Activated T-helper 1 cell treated with anti-CD3 and anti-CD28 coated beads, Interleukin-12 subunit alpha, Interleukin-12 subunit beta, Interleukin-2, Interleukin-4 antibody, amounts not matched to agents 30 ng/mL and 10 ng/mL and 1 ng/mL, durations not matched to agents 14 hours and 24 hours and 36 hours (primary cell): ENCODE data around the gene OR6C1. TPM values are rescaled to one million over a fixed set of nuclear protein-coding genes. Genes with fewer than 3 reads are reported as not detected.
"Not testable (repeated sequence)": the region's sequence is repeated elsewhere in the genome, so short reads cannot be mapped to it uniquely, and the experiment has no call there.

Source experiments
- DNase-seq: peaks from one replicate; pipeline ENCODE4 v3.0.0; 2021; ENCODE audit warnings: low spot score
- H3K27ac Mint-ChIP-seq: one replicate; pipeline ENCODE4 v1.8.0; 2021; ENCODE audit warnings: mild to moderate bottlenecking, mixed read lengths
- H3K27me3 Mint-ChIP-seq: one replicate; pipeline ENCODE4 v1.8.0; 2022; ENCODE audit warnings: mild to moderate bottlenecking, moderate library complexity, mixed read lengths; ENCODE audit not compliant: insufficient read depth
- H3K36me3 Mint-ChIP-seq: one replicate; pipeline ENCODE4 v1.8.0; 2021; ENCODE audit warnings: low read depth, mixed read lengths
- H3K4me1 Mint-ChIP-seq: one replicate; pipeline ENCODE4 v1.8.0; 2021; ENCODE audit warnings: low read depth, mixed read lengths
- H3K4me3 Mint-ChIP-seq: one replicate; pipeline ENCODE4 v1.8.0; 2021; ENCODE audit warnings: mild to moderate bottlenecking, moderate library complexity, mixed read lengths
- H3K9me3 Mint-ChIP-seq: one replicate; pipeline ENCODE4 v1.8.0; 2021; ENCODE audit warnings: mixed read lengths
- intact Hi-C: fragments of 100-400 bp; cut with micrococcal nuclease; formaldehyde crosslinking; loops from one replicate; pipeline ENCODE4 v1.15.1; 2024
- total RNA-seq: library from RNA; stranded (reverse); gene quantifications from 2 replicates; pipeline ENCODE4 v1.2.3, GENCODE V29; 2022

Gene OR6C1
- total RNA-seq, result not detected in 2 replicates

DNA sequence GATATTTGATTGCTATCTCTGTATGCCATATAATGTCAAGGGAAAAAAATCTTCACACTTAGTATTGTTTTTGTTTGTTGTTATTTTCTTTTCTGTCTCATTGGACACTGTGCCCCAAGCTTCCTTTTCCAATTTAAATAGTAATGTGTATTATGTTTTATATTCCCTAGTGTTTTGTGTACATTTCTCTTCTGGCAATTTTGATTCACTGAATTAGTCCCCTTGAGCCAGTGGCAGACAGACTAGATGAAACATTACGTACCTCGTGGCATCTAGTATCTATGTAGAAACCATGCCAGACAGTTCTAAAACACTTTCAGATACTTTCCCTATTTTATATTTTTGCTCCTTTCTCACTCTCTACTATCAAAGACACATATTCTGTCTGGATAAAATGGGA lies at the start of gene OR6C1:
Gene OR6C1, plus strand, starts transcription at position 301 of the 400 bp plus-strand sequence. CDS start 6,257 bp downstream, outside the sequence.
- intact Hi-C loops, result no loop called here
- Mint-ChIP-seq H3K9me3 (no peaks in the 10 kb centered on the region), H3K27ac (no peak within 1 kb of the TSS), H3K4me1 (no peaks in the 10 kb centered on the region), H3K36me3 (no peaks in the 10 kb centered on the region), H3K4me3 (no peak within 1 kb of the TSS), H3K27me3 (peaks cover 4% of the 10 kb centered on the region)
- DNase-seq, result no peak

DNA sequence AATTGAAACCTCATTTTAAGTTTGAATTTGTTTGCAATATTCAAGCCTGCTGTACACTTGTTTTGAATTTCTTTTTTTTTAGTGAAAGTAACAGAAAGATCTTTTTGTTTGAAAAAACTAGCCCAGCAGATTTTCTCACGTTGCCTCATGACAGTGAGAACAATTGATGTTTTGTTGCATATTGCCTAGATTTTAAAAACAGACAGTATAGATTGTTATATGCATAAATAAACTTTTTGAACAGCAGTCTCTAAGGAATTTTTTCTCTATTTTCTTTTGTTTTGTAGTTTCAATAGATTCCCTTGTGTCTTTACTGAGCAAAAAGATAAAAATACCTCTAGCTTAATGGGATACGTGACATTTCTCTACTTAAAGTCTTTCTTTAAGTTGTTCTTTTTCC lies 33.2 kb upstream of the OR6C1 start:
- H3K27me3 Mint-ChIP-seq, result peaks cover 3% of the 10 kb centered on the region
- intact Hi-C loops, result no loop called here
- H3K4me1 Mint-ChIP-seq, result no peaks in the 10 kb centered on the region
- no peak overlapping the region for H3K27ac Mint-ChIP-seq
- no peaks in the 10 kb centered on the region for H3K9me3 Mint-ChIP-seq
- no peak for DNase-seq
- no peak overlapping the region for H3K4me3 Mint-ChIP-seq
- H3K36me3 Mint-ChIP-seq, result no peaks in the 10 kb centered on the region

DNA sequence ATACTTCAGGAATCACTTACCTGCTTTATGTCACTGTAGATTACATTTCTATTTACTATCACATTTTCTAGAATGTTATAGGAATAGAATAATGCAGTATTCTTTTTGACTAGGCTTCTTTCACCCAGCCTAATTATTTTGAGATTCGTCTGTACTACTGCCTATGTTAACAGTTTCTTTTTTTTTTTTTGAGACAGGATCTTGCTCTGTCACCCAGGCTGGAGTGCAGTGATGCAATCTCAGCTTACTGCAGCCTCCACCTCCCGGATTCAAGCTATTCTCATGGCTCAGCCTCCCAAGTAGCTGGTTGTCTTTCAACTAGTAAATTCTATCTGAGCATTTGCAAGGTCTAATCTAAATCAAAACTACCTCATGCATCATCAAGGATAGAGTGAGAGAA lies 24.1 kb upstream of the OR6C1 start:
- no peak for DNase-seq
- no peak overlapping the region for H3K27ac Mint-ChIP-seq
- intact Hi-C loops, result no loop called here
- H3K9me3 Mint-ChIP-seq, result no peaks in the 10 kb centered on the region
- no peak overlapping the region for H3K4me3 Mint-ChIP-seq
- H3K36me3 Mint-ChIP-seq, result no peaks in the 10 kb centered on the region
- H3K27me3 Mint-ChIP-seq, result no peaks in the 10 kb centered on the region
- no peaks in the 10 kb centered on the region for H3K4me1 Mint-ChIP-seq

- DNase-seq, result no peak
- H3K4me3 Mint-ChIP-seq, result no peak within 1 kb of the TSS
- no peaks in the 10 kb centered on the region for H3K36me3 Mint-ChIP-seq
- H3K9me3 Mint-ChIP-seq, result no peaks in the 10 kb centered on the region
- intact Hi-C loops, result no loop called here
- no peaks in the 10 kb centered on the region for H3K4me1 Mint-ChIP-seq
- no peak within 1 kb of the TSS for H3K27ac Mint-ChIP-seq
- H3K27me3 Mint-ChIP-seq, result peaks cover 4% of the 10 kb centered on the region
Measured at GRCh38 chr12:55296469-55296868, 17.7 kb upstream of the OR6C1 start, which contains the start of gene OR6C6. OR6C6 (minus strand) TSS chr12:55296569; CDS start chr12:55295232, 1,337 bp downstream.

- no peaks in the 10 kb centered on the region for H3K4me1 Mint-ChIP-seq
- H3K9me3 Mint-ChIP-seq, result no peaks in the 10 kb centered on the region
- H3K36me3 Mint-ChIP-seq, result no peaks in the 10 kb centered on the region
- intact Hi-C loops, result no loop called here
- no peaks in the 10 kb centered on the region for H3K27me3 Mint-ChIP-seq
- no peak overlapping the region for H3K4me3 Mint-ChIP-seq
- no peak for DNase-seq
- H3K27ac Mint-ChIP-seq, result no peak overlapping the region
Measured at GRCh38 chr12:55320201-55320600, 6.1 kb downstream of the OR6C1 start.

- not testable (repeated sequence) for H3K36me3 Mint-ChIP-seq
Measured at GRCh38 chr12:55325801-55326200, 11.7 kb downstream of the OR6C1 start.

DNA sequence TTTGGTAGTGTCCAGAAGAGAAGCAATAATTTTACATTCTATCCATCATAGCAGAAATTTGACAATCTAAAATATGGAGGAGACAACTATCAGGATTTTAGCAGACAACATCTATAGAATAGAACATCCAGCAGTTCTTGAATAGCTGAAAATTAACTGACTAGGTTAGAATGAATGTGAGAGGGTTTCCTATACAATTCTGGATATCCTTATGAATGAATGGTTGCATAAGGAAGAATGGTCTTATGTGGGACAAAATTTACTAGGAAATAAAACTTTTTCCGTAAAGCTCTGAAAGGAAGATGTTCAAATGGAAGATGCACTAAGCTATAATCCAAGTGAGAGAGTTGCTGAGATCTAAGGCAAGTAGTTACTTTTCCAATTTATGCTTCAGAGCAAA lies 16.3 kb downstream of the OR6C1 start, which contains the start of gene OR6C3:
Gene OR6C3, plus strand, starts transcription at position 301 of the 400 bp plus-strand sequence. CDS start 955 bp downstream, outside the sequence.
- Mint-ChIP-seq H3K4me3 (no peak within 1 kb of the TSS), H3K4me1 (no peaks in the 10 kb centered on the region), H3K27me3 (peaks cover 3% of the 10 kb centered on the region), H3K36me3 (no peaks in the 10 kb centered on the region), H3K9me3 (no peaks in the 10 kb centered on the region), H3K27ac (no peak within 1 kb of the TSS)
- intact Hi-C loops, result no loop called here
- no peak for DNase-seq

More at GRCh38 chr12:55325801-55326200, 11.7 kb downstream of the OR6C1 start:
- H3K9me3 Mint-ChIP-seq, H3K4me3 Mint-ChIP-seq, intact Hi-C loops, H3K27me3 Mint-ChIP-seq, DNase-seq, H3K27ac Mint-ChIP-seq, H3K4me1 Mint-ChIP-seq: not testable (repeated sequence)

- Mint-ChIP-seq H3K4me3 (no peak overlapping the region), H3K9me3 (no peaks in the 10 kb centered on the region), H3K4me1 (no peaks in the 10 kb centered on the region), H3K27me3 (peaks cover 6% of the 10 kb centered on the region), H3K27ac (no peak overlapping the region), H3K36me3 (no peaks in the 10 kb centered on the region)
- intact Hi-C loops, result no loop called here
- DNase-seq, result no peak
Measured at GRCh38 chr12:55336002-55336401, 21.9 kb downstream of the OR6C1 start.

DNA sequence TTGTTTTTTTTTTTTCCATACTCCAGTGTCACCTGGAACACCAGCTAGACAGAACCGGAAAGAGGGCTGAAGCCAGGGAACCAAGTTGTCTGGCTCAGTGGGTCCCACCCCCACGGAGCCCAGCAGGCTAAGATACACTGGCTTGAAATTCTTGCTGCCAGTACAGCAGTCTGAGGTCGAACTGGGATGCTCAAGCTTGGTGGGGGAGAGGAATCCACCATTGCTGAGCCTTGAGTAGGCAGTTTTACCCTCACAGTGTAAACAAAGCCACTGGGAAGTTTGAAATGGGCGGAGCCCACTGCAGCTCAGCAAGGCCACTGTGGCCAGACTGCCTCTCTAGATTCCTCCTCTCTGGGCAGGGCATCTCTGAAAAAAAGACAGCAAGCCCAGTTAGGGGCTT lies 41.2 kb downstream of the OR6C1 start:
- H3K4me3 Mint-ChIP-seq, H3K36me3 Mint-ChIP-seq, H3K27ac Mint-ChIP-seq, H3K4me1 Mint-ChIP-seq, DNase-seq, intact Hi-C loops, H3K9me3 Mint-ChIP-seq, H3K27me3 Mint-ChIP-seq: not testable (repeated sequence)

GRCh38 chr12:55362675-55363074 lies 48.5 kb downstream of the OR6C1 start, which contains the start of gene OR6C75:
OR6C75 (plus strand) TSS chr12:55362975; CDS start chr12:55365111, 2,136 bp downstream.
- no peak for DNase-seq
- intact Hi-C loops, result no loop called here
- Mint-ChIP-seq H3K4me3 (no peak within 1 kb of the TSS), H3K27ac (no peak within 1 kb of the TSS), H3K36me3 (no peaks in the 10 kb centered on the region), H3K27me3 (peaks cover 11% of the 10 kb centered on the region), H3K4me1 (no peaks in the 10 kb centered on the region), H3K9me3 (no peaks in the 10 kb centered on the region)

GRCh38 chr12:55365086-55365485 lies 50.9 kb downstream of the OR6C1 start:
- intact Hi-C loops, result no loop called here
- no peaks in the 10 kb centered on the region for H3K36me3 Mint-ChIP-seq

More at GRCh38 chr12:55365086-55365485, 50.9 kb downstream of the OR6C1 start:
- no peak for DNase-seq
- Mint-ChIP-seq H3K27me3 (peaks cover 2% of the 10 kb centered on the region), H3K4me1 (no peaks in the 10 kb centered on the region), H3K27ac (no peak overlapping the region), H3K9me3 (no peaks in the 10 kb centered on the region), H3K4me3 (no peak overlapping the region)

Other genes with a start within 250 kb of the OR6C1 start
- not detected in 2 replicates for gene OR9K2, start 187.9 kb upstream of the OR6C1 start, total RNA-seq
- gene OR10A7, start 93.3 kb upstream of the OR6C1 start, total RNA-seq, result not detected in 2 replicates
- gene OR6C74, start 69.7 kb upstream of the OR6C1 start, total RNA-seq, result not detected in 2 replicates
- not detected in 2 replicates for gene OR6C6, start 17.8 kb upstream of the OR6C1 start, total RNA-seq
- gene OR6C3, start 16.4 kb downstream of the OR6C1 start, total RNA-seq, result not detected in 2 replicates
- gene OR6C75, start 48.6 kb downstream of the OR6C1 start, total RNA-seq, result not detected in 2 replicates
- not detected in 2 replicates for gene OR6C65, start 86.2 kb downstream of the OR6C1 start, total RNA-seq
- not detected in 2 replicates for gene OR6C76, start 111.9 kb downstream of the OR6C1 start, total RNA-seq
- not detected in 2 replicates for gene OR6C2, start 129.7 kb downstream of the OR6C1 start, total RNA-seq
- gene OR6C70, start 155.8 kb downstream of the OR6C1 start, total RNA-seq, result not detected in 2 replicates
- gene OR6C68, start 178.0 kb downstream of the OR6C1 start, total RNA-seq, result not detected in 2 replicates
- not detected in 2 replicates for gene OR6C4, start 235.3 kb downstream of the OR6C1 start, total RNA-seq